ENCODE measurements around the gene PIAS2.

Gene PIAS2

GRCh38 chr18:46756025-46756558 is 161.2 kb downstream of the PIAS2 start:
- DNase-seq = no peak

DNA sequence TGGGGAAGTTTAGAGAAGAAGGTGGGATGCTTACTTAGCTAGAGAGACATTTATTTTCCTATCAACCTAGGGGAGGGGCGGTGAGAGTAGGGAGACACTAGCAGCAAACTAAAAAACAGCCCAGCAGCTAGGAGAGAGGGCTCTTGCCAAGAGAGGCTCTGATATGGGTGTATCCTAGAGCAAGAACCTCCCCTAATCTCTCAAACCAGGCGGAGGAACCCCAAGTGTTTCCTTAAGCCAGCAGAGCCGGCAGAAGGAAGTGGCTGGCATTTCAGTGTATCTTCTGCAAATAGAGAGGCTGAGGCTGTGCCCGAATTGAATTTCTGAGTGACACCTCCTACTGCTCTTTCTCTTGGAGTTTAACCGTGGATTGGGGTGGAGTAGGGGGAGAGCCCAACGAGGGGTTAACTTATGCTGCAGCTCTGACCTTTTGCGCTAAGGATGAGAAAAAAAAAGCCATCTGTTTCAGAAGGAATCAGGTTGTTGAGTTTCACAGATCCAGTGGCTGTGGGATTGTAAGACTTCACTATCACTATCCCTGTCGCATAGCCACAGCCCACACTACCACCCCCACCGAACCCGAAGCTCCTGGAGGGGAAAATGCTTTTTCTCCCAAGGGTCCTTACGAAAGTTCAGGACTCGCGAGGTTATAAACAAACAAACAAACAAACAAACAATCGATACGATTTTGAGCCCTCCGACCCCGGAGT is 161.8 kb downstream of the PIAS2 start:
- DNase-seq = no peak

DNA sequence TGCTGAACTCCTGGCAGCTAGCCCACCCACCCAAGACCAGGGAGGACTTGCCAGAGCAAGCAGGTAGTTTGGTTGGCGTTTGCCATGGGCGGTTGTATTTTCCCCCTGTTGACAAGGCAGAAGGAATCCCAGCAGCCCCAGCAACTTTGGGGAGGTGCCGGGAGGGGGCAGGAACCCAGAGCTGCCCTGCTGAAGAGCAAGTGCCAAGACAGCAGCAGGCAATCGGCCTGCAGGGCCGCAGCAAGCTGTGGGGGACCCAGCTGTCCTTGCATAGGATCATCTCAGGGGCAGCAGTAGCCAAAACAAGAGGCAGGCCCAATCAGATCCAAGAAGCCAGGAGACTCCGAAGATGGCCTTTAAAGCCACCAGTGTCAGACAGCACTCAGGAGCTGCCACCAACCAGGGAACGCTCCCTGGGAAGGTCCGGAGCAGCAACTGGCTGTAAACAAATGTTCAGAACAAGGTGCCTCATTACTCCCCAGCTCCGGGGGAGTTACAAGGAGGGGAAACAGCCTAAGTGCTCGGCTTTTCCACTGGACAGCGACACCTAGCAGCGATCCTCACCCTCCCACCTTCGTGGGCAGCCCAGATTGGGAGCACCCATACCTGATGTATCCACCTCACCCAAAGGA is 162.5 kb downstream of the PIAS2 start:
- DNase-seq = no peak

GRCh38 chr18:46754188-46754587 is 163.1 kb downstream of the PIAS2 start:
- DNase-seq = no peak
